Ishikawa (cell line): ENCODE results near the gene LNX2.

Experiments
- CEBPB ChIP-seq: IDR thresholded peaks from 2 replicates; pipeline ENCODE4 v1.6.1; 2012
- CREB1 ChIP-seq: IDR thresholded peaks from 2 replicates; pipeline ENCODE4 v1.6.1; 2012; ENCODE audit warnings: low read depth
- EGR1 ChIP-seq: IDR thresholded peaks from 2 replicates; pipeline ENCODE4 v1.6.1; 2012
- EP300 ChIP-seq: IDR thresholded peaks from 2 replicates; pipeline ENCODE4 v1.6.1; 2012; ENCODE audit warnings: borderline replicate concordance
- FOXM1 ChIP-seq: IDR thresholded peaks from 2 replicates; pipeline ENCODE4 v1.6.1; 2012; ENCODE audit warnings: low read depth, borderline replicate concordance
- MAX ChIP-seq: IDR thresholded peaks from 2 replicates; pipeline ENCODE4 v1.6.1; 2012
- NFIC ChIP-seq: IDR thresholded peaks from 2 replicates; pipeline ENCODE4 v1.6.1; 2012
- RAD21 ChIP-seq: IDR thresholded peaks from 2 replicates; pipeline ENCODE4 v1.6.1; 2012; ENCODE audit warnings: low read depth
- REST ChIP-seq: IDR thresholded peaks from 2 replicates; pipeline ENCODE4 v1.6.1; 2012; ENCODE audit warnings: low read depth, mild to moderate bottlenecking
- TAF1 ChIP-seq: IDR thresholded peaks from 2 replicates; pipeline ENCODE4 v1.6.1; 2012; ENCODE audit warnings: low read depth, mild to moderate bottlenecking
- TCF12 ChIP-seq: IDR thresholded peaks from 2 replicates; pipeline ENCODE4 v1.6.1; 2012; ENCODE audit warnings: low read depth
- TEAD4 ChIP-seq: IDR thresholded peaks from 2 replicates; pipeline ENCODE4 v1.6.1; 2012
- USF1 ChIP-seq: IDR thresholded peaks from 2 replicates; pipeline ENCODE4 v1.6.1; 2012
- YY1 ChIP-seq: IDR thresholded peaks from 2 replicates; pipeline ENCODE4 v1.6.1; 2012; ENCODE audit warnings: low read depth
- ZBTB7A ChIP-seq: IDR thresholded peaks from 2 replicates; pipeline ENCODE4 v1.6.1; 2012; ENCODE audit warnings: low read depth

Gene LNX2

GRCh38 chr13:27600711-27601110, 19.6 kb downstream of the LNX2 start:
- TF ChIP-seq ZBTB7A (no peak), EP300 (no peak), TEAD4 (no peak), TCF12 (no peak), EGR1 (no peak), YY1 (no peak), REST (no peak), CEBPB (no peak), NFIC (no peak)

GRCh38 chr13:27599845-27600553, 20.3 kb downstream of the LNX2 start:
- TF ChIP-seq EP300 (no peak), CREB1 (no peak), CEBPB (no peak), ZBTB7A (no peak), TEAD4 (peak; percentile 87), MAX (no peak), RAD21 (no peak)

GRCh38 chr13:27599096-27599495, 21.2 kb downstream of the LNX2 start:
- TF ChIP-seq TCF12 (no peak), YY1 (no peak), NFIC (no peak), EP300 (no peak), USF1 (no peak), EGR1 (no peak), FOXM1 (no peak)

GRCh38 chr13:27595055-27595811, 25.1 kb downstream of the LNX2 start:
- TF ChIP-seq CREB1 (no peak), TAF1 (no peak)

GRCh38 chr13:27593267-27593666, 27.1 kb downstream of the LNX2 start:
- TF ChIP-seq CREB1 (no peak), YY1 (no peak), EP300 (no peak), TCF12 (no peak)

GRCh38 chr13:27592865-27593264, 27.5 kb downstream of the LNX2 start:
- TF ChIP-seq FOXM1 (no peak), USF1 (no peak), TCF12 (no peak), CREB1 (no peak), EP300 (no peak), TEAD4 (no peak), NFIC (no peak), MAX (no peak), YY1 (no peak), ZBTB7A (no peak), EGR1 (no peak), REST (no peak), TAF1 (no peak), CEBPB (no peak), RAD21 (no peak)
